ENCODE measurements around the gene MOGAT3. TPM values are rescaled to one million over a fixed set of nuclear protein-coding genes. Genes with fewer than 3 reads are reported as not detected.
A peak's percentile ranks its signal among the peaks of the same experiment; 100 is the strongest.

The MOGAT3 gene
- total and polyA plus RNA-seq, 4 donors, result 5.4 TPM; not detected in 3

DNA sequence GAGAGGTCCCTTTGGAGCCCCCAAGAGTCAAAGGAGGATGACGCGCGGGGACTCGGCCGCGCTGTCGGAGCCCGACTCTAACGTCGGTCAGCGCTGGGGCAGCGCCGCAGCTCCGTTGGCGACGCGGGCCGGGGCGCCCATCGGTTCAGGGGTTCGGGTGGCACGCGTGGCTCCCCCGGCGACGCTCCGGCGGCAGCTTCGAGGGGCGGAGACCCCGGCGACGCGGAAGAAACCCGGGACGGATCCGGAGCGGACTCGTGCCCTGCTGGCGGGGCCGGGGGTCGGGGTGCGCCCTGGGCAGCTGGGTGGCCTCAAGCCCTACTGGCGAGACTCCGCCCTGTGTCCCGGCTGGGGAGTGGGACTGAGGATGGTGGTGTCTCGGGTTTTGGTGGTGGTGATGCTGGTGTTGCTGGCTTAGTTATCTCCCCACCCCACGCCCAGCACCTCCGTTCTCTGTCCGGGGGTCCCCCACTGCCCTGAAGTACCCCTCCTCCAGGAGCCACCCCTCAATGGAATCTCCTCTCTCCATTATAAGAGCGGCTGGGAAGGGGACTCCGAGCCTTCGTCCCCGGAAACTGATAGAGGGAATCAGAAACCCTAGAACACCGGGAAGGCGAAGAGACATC, 20.6 kb downstream of the MOGAT3 start, which contains the start of gene NAT16:
TSS of gene NAT16 (minus strand) at position 164 of the 626 bp plus-strand sequence. CDS start 5,486 bp downstream, outside the sequence.
- Histone ChIP-seq H3K36me3 (ENCODE audit: control insufficient read depth in 1 of 2, insufficient read depth in 2 of 2, low read length in 1 of 2) (no peaks in the 10 kb centered on the region), H3K4me1 (ENCODE audit: control insufficient read depth in 1 of 2, insufficient read depth in 2 of 2, low read length in 2 of 2) (no peaks in the 10 kb centered on the region), H3K4me3 (ENCODE audit: low read length in 2 of 2) (no peak within 1 kb of the TSS), H3K9me3 (ENCODE audit: control insufficient read depth, low read length) (no peaks in the 10 kb centered on the region), H3K27me3 (ENCODE audit: control insufficient read depth in 1 of 2, insufficient read depth in 2 of 2, low read length in 1 of 2) (no peaks in the 10 kb centered on the region), H3K27ac (ENCODE audit: low read depth in 1 of 2, low read length in 2 of 2) (no peak within 1 kb of the TSS)
- 3 to 4% methylated on average over 43 to 56 of the region's 56 CpGs for WGBS, 2 donors
- DNase-seq (no peak), ATAC-seq (ENCODE audit: low FRiP score) (no peak)
- intact Hi-C loops (cut with DNase I), result no loop called here

DNA sequence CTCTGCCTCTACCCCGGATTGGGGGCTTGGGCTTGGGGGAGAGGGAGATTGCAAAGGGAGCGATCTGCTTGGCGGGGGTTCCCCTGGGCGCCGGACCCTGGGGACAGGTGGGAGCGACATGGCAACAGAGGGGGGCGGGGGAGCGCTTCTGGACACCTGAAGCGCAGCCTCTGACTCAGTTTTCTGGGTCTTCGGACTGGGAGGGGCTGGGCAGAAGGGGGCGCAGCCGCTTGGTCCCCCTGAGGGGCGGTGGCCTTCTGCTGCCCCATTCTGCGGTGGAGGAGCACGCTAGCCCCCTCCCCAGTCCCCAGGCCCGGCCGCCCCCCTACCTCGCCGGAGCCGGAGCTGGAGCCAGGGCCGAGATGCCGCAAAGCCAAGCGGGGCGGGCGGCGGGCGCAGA, 21.1 kb downstream of the MOGAT3 start:
- ATAC-seq (ENCODE audit: low FRiP score), result no peak
- Histone ChIP-seq H3K36me3 (ENCODE audit: control insufficient read depth in 1 of 2, insufficient read depth in 2 of 2, low read length in 1 of 2) (no peaks in the 10 kb centered on the region), H3K9me3 (ENCODE audit: control insufficient read depth, low read length) (no peaks in the 10 kb centered on the region), H3K27ac (ENCODE audit: low read depth in 1 of 2, low read length in 2 of 2) (no peak overlapping the region), H3K27me3 (ENCODE audit: control insufficient read depth in 1 of 2, insufficient read depth in 2 of 2, low read length in 1 of 2) (no peaks in the 10 kb centered on the region), H3K4me3 (ENCODE audit: low read length in 2 of 2) (no peak overlapping the region), H3K4me1 (ENCODE audit: control insufficient read depth in 1 of 2, insufficient read depth in 2 of 2, low read length in 2 of 2) (no peaks in the 10 kb centered on the region)
- intact Hi-C loops (cut with DNase I), result no loop called here
- 0 to 1% methylated on average over 21 to 27 of the region's 27 CpGs for WGBS, 2 donors
- no peak for DNase-seq

DNA sequence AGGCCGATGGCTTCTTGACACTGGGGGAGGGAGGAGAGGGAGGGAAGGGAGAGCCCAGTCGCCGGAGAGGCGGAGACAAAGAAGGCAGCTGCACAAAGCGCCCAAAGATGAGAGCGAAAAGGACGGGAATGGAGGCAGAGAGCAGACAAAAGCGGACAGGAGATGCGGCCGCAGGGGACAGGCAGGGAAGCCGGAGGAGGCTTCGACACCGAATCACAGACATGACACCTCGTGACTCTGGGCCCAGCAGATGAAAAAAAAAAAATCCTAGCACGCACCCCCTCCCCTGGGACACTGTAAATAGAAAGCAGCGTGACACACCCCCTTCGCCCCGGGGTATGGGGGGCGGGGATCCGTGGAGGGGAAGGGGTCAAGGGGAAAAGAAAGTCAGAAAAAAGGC, 21.7 kb downstream of the MOGAT3 start:
- H3K9me3 ChIP-seq (ENCODE audit: control insufficient read depth, low read length), result no peaks in the 10 kb centered on the region
- no peaks in the 10 kb centered on the region for H3K36me3 ChIP-seq (ENCODE audit: control insufficient read depth in 1 of 2, insufficient read depth in 2 of 2, low read length in 1 of 2)
- intact Hi-C loops (cut with DNase I), result no loop called here
- no peaks in the 10 kb centered on the region for H3K4me1 ChIP-seq (ENCODE audit: control insufficient read depth in 1 of 2, insufficient read depth in 2 of 2, low read length in 2 of 2)
- no peaks in the 10 kb centered on the region for H3K27me3 ChIP-seq (ENCODE audit: control insufficient read depth in 1 of 2, insufficient read depth in 2 of 2, low read length in 1 of 2)
- no peak for DNase-seq
- 1 to 2% methylated on average over 18 to 20 of the region's 20 CpGs for WGBS, 2 donors
- no peak overlapping the region for H3K27ac ChIP-seq (ENCODE audit: low read depth in 1 of 2, low read length in 2 of 2)
- H3K4me3 ChIP-seq (ENCODE audit: low read length in 2 of 2), result no peak overlapping the region
- no peak for ATAC-seq (ENCODE audit: low FRiP score)

DNA sequence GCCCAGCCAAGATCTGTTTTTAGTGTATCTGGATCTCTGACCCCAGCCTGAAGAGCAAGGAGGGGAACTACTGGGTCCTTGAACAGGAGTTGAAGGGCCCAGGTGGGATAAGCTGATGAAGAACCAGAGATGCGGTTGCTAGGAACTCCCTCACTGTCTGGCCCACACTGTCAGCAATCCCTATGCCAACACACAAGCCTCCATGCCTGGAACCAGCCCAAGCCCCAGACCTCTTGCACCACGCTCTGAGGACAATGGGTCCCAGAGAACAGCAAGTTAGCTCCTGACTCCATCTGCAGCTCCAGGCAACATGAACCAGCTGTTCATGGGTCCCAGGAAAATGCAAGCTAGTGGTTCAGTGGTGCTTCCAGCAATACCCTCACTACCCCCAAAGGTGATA, 23.2 kb downstream of the MOGAT3 start:
- 68 to 70% methylated on average over 2 of the region's 2 CpGs for WGBS, 2 donors
- no peak overlapping the region for H3K4me3 ChIP-seq (ENCODE audit: low read length in 2 of 2)
- no peak for ATAC-seq (ENCODE audit: low FRiP score)
- H3K27me3 ChIP-seq (ENCODE audit: control insufficient read depth in 1 of 2, insufficient read depth in 2 of 2, low read length in 1 of 2), result no peaks in the 10 kb centered on the region
- intact Hi-C loops (cut with DNase I), result no loop called here
- no peaks in the 10 kb centered on the region for H3K36me3 ChIP-seq (ENCODE audit: control insufficient read depth in 1 of 2, insufficient read depth in 2 of 2, low read length in 1 of 2)
- H3K4me1 ChIP-seq (ENCODE audit: control insufficient read depth in 1 of 2, insufficient read depth in 2 of 2, low read length in 2 of 2), result no peaks in the 10 kb centered on the region
- no peak overlapping the region for H3K27ac ChIP-seq (ENCODE audit: low read depth in 1 of 2, low read length in 2 of 2)
- H3K9me3 ChIP-seq (ENCODE audit: control insufficient read depth, low read length), result no peaks in the 10 kb centered on the region
- DNase-seq, result no peak

DNA sequence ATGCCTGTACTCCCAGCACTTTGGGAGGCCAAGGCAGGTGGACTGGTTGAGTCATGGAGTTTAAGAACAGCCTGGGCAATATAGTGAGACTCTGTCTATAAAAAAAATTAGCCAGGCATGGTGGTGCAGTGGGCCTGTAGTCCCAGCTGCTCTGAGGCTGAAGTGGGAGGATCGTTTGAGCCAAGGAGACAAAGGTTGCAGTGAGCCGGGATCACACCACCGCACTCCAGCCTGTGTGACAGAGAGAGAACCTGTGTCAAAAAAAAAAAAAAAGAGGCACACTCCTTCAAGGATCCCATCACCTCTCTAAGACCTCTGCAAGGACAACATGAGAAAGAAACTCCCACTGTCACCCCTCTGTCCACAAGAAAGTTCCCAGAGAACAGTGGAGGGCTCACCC, 25.2 kb downstream of the MOGAT3 start:
- H3K36me3 ChIP-seq (ENCODE audit: control insufficient read depth in 1 of 2, insufficient read depth in 2 of 2, low read length in 1 of 2), result no peaks in the 10 kb centered on the region
- intact Hi-C loops (cut with DNase I), result no loop called here
- DNase-seq, result no peak
- no peaks in the 10 kb centered on the region for H3K27me3 ChIP-seq (ENCODE audit: control insufficient read depth in 1 of 2, insufficient read depth in 2 of 2, low read length in 1 of 2)
- WGBS, 2 donors, result 26 to 36% methylated on average over 3 of the region's 3 CpGs
- no peak overlapping the region for H3K27ac ChIP-seq (ENCODE audit: low read depth in 1 of 2, low read length in 2 of 2)
- H3K9me3 ChIP-seq (ENCODE audit: control insufficient read depth, low read length), result no peaks in the 10 kb centered on the region
- no peaks in the 10 kb centered on the region for H3K4me1 ChIP-seq (ENCODE audit: control insufficient read depth in 1 of 2, insufficient read depth in 2 of 2, low read length in 2 of 2)
- no peak overlapping the region for H3K4me3 ChIP-seq (ENCODE audit: low read length in 2 of 2)
- ATAC-seq (ENCODE audit: low FRiP score), result no peak

DNA sequence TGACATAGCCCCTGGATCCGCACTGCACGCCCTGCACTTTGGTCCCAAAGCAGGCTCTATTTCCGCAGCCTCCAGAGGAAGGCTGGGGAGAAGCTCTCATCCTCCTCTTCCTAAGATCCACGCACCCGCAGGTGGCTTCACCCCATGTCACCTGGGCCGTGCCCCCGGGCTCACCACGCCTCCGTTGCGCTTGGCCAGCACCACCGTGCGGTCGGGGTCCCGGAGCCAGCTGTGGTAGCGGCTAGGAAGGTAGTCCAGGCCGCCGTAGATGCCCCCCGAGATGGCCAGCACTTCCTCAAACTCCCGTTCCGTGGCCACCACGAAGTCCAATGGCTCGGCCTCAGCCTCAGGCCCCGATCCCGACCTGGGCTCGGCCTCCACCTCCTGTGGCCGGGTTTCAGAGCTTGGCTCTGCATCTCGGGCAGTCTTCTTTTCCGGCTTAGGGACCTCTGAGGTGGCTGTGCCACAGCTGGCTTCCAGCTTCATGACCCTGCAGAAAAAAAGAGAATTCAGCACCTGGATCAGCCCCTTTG, 26.4 kb downstream of the MOGAT3 start:
- WGBS, 2 donors, result 2 to 3% methylated on average over 28 of the region's 28 CpGs
- Histone ChIP-seq H3K4me1 (ENCODE audit: control insufficient read depth in 1 of 2, insufficient read depth in 2 of 2, low read length in 2 of 2) (no peaks in the 10 kb centered on the region), H3K27me3 (ENCODE audit: control insufficient read depth in 1 of 2, insufficient read depth in 2 of 2, low read length in 1 of 2) (no peaks in the 10 kb centered on the region), H3K4me3 (ENCODE audit: low read length in 2 of 2) (no peak overlapping the region), H3K36me3 (ENCODE audit: control insufficient read depth in 1 of 2, insufficient read depth in 2 of 2, low read length in 1 of 2) (no peaks in the 10 kb centered on the region), H3K9me3 (ENCODE audit: control insufficient read depth, low read length) (no peaks in the 10 kb centered on the region), H3K27ac (ENCODE audit: low read depth in 1 of 2, low read length in 2 of 2) (no peak overlapping the region)
- intact Hi-C loops (cut with DNase I), result no loop called here
- DNase-seq (no peak), ATAC-seq (ENCODE audit: low FRiP score) (no peak)

DNA sequence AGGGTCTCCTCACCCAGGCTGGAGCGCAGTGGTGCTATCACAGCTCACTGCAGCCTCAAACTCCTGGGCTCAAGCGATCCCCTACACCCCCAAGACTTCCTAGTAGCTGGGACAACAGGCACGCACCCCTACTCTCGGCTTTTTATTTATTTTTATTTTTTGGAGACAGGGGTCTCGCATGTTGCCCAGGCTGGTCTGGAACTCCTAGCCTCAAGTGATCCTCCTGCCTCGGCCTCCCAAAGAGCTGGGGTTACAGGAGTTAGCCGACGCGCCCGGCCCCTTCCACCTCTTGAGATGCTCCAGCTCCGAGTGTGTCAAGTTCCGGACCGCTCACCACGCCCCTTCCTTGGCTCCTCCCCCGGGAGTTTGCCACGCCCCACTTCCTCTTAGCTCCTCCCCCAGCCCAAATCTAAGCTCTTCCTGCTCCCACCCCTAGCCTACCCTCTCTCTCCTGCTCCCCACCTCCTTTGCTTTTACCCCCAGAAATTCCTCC, 27.0 kb downstream of the MOGAT3 start:
- Histone ChIP-seq H3K27me3 (ENCODE audit: control insufficient read depth in 1 of 2, insufficient read depth in 2 of 2, low read length in 1 of 2) (no peaks in the 10 kb centered on the region), H3K9me3 (ENCODE audit: control insufficient read depth, low read length) (no peaks in the 10 kb centered on the region), H3K4me3 (ENCODE audit: low read length in 2 of 2) (no peak overlapping the region), H3K27ac (ENCODE audit: low read depth in 1 of 2, low read length in 2 of 2) (no peak overlapping the region), H3K36me3 (ENCODE audit: control insufficient read depth in 1 of 2, insufficient read depth in 2 of 2, low read length in 1 of 2) (no peaks in the 10 kb centered on the region), H3K4me1 (ENCODE audit: control insufficient read depth in 1 of 2, insufficient read depth in 2 of 2, low read length in 2 of 2) (no peaks in the 10 kb centered on the region)
- intact Hi-C loops (cut with DNase I), result no loop called here
- ATAC-seq (ENCODE audit: low FRiP score), result no peak
- DNase-seq, result no peak
- 3% methylated on average over 16 of the region's 16 CpGs for WGBS, 2 donors

DNA sequence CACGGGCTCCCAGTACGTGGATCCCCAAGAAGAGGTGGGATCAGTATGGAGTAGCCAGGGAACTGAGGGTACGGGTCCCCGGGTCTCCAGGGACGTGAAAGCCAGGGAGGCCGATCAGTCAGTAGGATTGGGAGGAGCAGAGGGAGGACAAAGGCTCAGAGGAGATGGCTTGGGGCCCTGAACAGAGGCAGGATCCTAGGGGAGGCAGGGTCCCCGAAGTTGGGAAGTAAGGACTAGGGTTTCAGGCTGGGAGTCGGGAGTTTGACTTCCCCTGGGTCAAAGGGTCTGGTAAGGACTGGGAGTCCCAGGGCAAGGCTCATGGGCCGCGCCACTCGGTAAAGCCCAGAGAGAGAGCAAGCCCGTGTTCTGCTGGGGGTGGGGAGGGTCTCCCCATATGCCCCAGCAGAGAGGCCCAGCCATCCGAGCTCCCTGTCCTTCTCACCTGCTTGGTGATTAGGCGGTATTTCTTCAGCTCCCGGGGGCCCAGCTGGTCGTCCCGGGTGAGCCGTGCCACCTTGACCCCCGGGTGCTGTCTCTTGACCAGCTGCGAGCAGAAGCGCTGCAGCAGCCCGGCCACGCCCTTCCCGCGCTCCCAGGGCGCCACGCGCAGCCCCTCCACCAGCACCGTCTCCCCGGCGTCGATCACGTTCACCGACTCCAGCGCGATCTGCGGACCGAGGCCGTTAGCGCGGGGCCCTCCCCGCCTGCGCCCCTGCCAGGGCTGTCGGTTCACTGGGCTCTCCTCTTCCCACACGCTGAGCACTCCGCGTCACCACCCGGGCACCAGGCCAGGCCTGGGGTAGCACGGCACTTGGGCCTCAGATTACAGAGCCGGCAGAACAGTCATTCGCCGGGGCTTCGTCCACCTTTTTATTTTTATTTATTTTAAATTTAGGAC, 27.7 kb downstream of the MOGAT3 start:
- WGBS, 2 donors, result 1 to 2% methylated on average over 52 to 53 of the region's 53 CpGs
- DNase-seq (peak; percentile 84 to 92), ATAC-seq (ENCODE audit: low FRiP score) (no peak)
- Histone ChIP-seq H3K36me3 (ENCODE audit: control insufficient read depth in 1 of 2, insufficient read depth in 2 of 2, low read length in 1 of 2) (no peaks in the 10 kb centered on the region), H3K27ac (ENCODE audit: low read depth in 1 of 2, low read length in 2 of 2) (no peak overlapping the region), H3K9me3 (ENCODE audit: control insufficient read depth, low read length) (no peaks in the 10 kb centered on the region), H3K4me3 (ENCODE audit: low read length in 2 of 2) (no peak overlapping the region), H3K27me3 (ENCODE audit: control insufficient read depth in 1 of 2, insufficient read depth in 2 of 2, low read length in 1 of 2) (no peaks in the 10 kb centered on the region), H3K4me1 (ENCODE audit: control insufficient read depth in 1 of 2, insufficient read depth in 2 of 2, low read length in 2 of 2) (no peaks in the 10 kb centered on the region)
- intact Hi-C loops (cut with DNase I), result no loop called here
